RWPE2 (cell line): ENCODE results near the gene SYT9.

ENCODE experiments used
- ATAC-seq: fragments of 200-7000 bp; cut with Tn5 transposase; 3 replicates; pipeline ENCODE4 v1.9.1; 2021; ENCODE audit warnings: low read depth
- DNase-seq: peaks from one replicate; pipeline ENCODE4 v3.0.0-alpha.2; 2020; ENCODE audit warnings: low spot score
- H3K27ac ChIP-seq: fragments of 450-650 bp; 2 replicates; pipeline ENCODE4 v1.5.1; 2017; ENCODE audit warnings: mild to moderate bottlenecking; ENCODE audit not compliant: poor library complexity, severe bottlenecking
- H3K27me3 ChIP-seq: fragments of 250-450 bp; sonication (Bioruptor Pico); 2 replicates; pipeline ENCODE4 v1.5.1; 2021; ENCODE audit warnings: mild to moderate bottlenecking, moderate library complexity; ENCODE audit not compliant: insufficient read depth, poor library complexity, severe bottlenecking
- H3K36me3 ChIP-seq: fragments of 250-450 bp; sonication (Bioruptor Pico); 2 replicates; pipeline ENCODE4 v1.5.1; 2020; ENCODE audit warnings: low read depth, mild to moderate bottlenecking, moderate library complexity
- H3K4me1 ChIP-seq: fragments of 250-450 bp; sonication (Bioruptor Pico); 2 replicates; pipeline ENCODE4 v1.5.1; 2021; ENCODE audit warnings: mild to moderate bottlenecking, moderate library complexity; ENCODE audit not compliant: insufficient read depth, poor library complexity, severe bottlenecking
- H3K4me3 ChIP-seq: fragments of 250-450 bp; sonication (Bioruptor Pico); 2 replicates; pipeline ENCODE4 v1.5.1; 2021; ENCODE audit warnings: mild to moderate bottlenecking, moderate library complexity; ENCODE audit not compliant: severe bottlenecking
- H3K9me3 ChIP-seq: fragments of 250-450 bp; sonication (Bioruptor Pico); 2 replicates; pipeline ENCODE4 v1.5.1; 2021; ENCODE audit warnings: mild to moderate bottlenecking, moderate library complexity; ENCODE audit not compliant: severe bottlenecking
- CTCF ChIP-seq: fragments of 450-650 bp; IDR thresholded peaks from one replicate; pipeline ENCODE4 v1.5.1; 2017; ENCODE audit warnings: mild to moderate bottlenecking, moderate library complexity; ENCODE audit not compliant: poor library complexity, severe bottlenecking

The SYT9 gene

GRCh38 chr11:7306900-7307299 is 55.2 kb downstream of the SYT9 start:
- DNase-seq (no peak), ATAC-seq (no peak)
- H3K4me3 ChIP-seq = no peak overlapping the region
- H3K36me3 ChIP-seq = no peaks in the 10 kb centered on the region
- no peak for TF ChIP-seq CTCF
- no peak overlapping the region for H3K27ac ChIP-seq
- H3K4me1 ChIP-seq = no peaks in the 10 kb centered on the region
- no peaks in the 10 kb centered on the region for H3K27me3 ChIP-seq
- no peaks in the 10 kb centered on the region for H3K9me3 ChIP-seq

GRCh38 chr11:7307836-7308235 is 56.1 kb downstream of the SYT9 start:
- ATAC-seq (no peak), DNase-seq (no peak)
- Histone ChIP-seq H3K27me3 (no peaks in the 10 kb centered on the region), H3K4me1 (no peaks in the 10 kb centered on the region), H3K9me3 (no peaks in the 10 kb centered on the region), H3K36me3 (no peaks in the 10 kb centered on the region), H3K27ac (no peak overlapping the region), H3K4me3 (no peak overlapping the region)
- no peak for TF ChIP-seq CTCF

GRCh38 chr11:7311903-7312302 is 60.2 kb downstream of the SYT9 start:
- no peak for TF ChIP-seq CTCF
- no peak for DNase-seq
- H3K4me1 ChIP-seq = no peaks in the 10 kb centered on the region
- no peaks in the 10 kb centered on the region for H3K36me3 ChIP-seq
- no peak overlapping the region for H3K27ac ChIP-seq
- no peaks in the 10 kb centered on the region for H3K9me3 ChIP-seq
- no peak overlapping the region for H3K4me3 ChIP-seq
- H3K27me3 ChIP-seq = no peaks in the 10 kb centered on the region
- ATAC-seq = no peak

GRCh38 chr11:7314811-7315604 is 63.3 kb downstream of the SYT9 start:
- Histone ChIP-seq H3K27ac (no peak overlapping the region), H3K4me3 (no peak overlapping the region), H3K4me1 (no peaks in the 10 kb centered on the region), H3K27me3 (peaks cover 7% of the 10 kb centered on the region), H3K9me3 (no peaks in the 10 kb centered on the region), H3K36me3 (no peaks in the 10 kb centered on the region)
- TF ChIP-seq CTCF = no peak
- no peak for ATAC-seq
- DNase-seq = no peak

DNA sequence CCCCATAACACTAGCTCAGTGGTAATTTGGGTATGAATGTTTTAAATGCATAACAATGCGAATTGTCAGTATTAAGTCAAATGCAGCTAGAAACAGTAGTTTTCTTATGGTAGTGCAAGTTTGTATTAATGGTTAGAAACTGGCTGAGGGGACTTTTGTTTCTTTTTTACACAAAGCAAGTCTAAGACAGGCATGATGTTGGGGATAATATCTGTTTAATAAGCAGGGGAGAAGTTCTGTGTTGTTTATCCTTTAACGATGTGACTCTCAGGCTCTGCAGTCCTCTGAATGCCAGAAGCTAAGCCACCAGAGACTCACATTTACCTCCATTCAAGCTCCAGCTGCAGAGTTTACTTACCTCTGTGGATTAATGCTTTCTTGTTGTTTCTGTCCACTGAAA is 67.8 kb downstream of the SYT9 start:
- H3K4me1 ChIP-seq = no peaks in the 10 kb centered on the region
- no peak for ATAC-seq
- peaks cover 17% of the 10 kb centered on the region for H3K27me3 ChIP-seq
- H3K36me3 ChIP-seq = no peaks in the 10 kb centered on the region
- H3K9me3 ChIP-seq = no peaks in the 10 kb centered on the region
- H3K4me3 ChIP-seq = no peak overlapping the region
- no peak for TF ChIP-seq CTCF
- no peak for DNase-seq
- H3K27ac ChIP-seq = no peak overlapping the region
